Progenitor cell of endocrine pancreas (in vitro differentiated cells): ENCODE data around the gene NKAIN2. TPM values are rescaled to one million over a fixed set of nuclear protein-coding genes. Genes with fewer than 3 reads are reported as not detected.

ENCODE experiments used
- DNase-seq: peaks from one replicate; pipeline ENCODE4 v3.0.0; 2021; ENCODE audit warnings: low spot score; ENCODE audit not compliant: unreplicated experiment
- H3K27ac Mint-ChIP-seq: 2 replicates; pipeline ENCODE4 v1.8.0; 2021; ENCODE audit warnings: mild to moderate bottlenecking, moderate library complexity, mixed read lengths
- H3K27me3 Mint-ChIP-seq: 2 replicates; pipeline ENCODE4 v1.8.0; 2021; ENCODE audit warnings: mixed read lengths
- H3K36me3 Mint-ChIP-seq: 2 replicates; pipeline ENCODE4 v1.8.0; 2022; ENCODE audit warnings: mixed read lengths; ENCODE audit not compliant: insufficient read depth
- H3K4me1 Mint-ChIP-seq: 2 replicates; pipeline ENCODE4 v1.8.0; 2021; ENCODE audit warnings: low read depth, mixed read lengths
- H3K4me3 Mint-ChIP-seq: 2 replicates; pipeline ENCODE4 v1.8.0; 2021; ENCODE audit warnings: low read depth, mild to moderate bottlenecking, moderate library complexity, mixed read lengths
- H3K9me3 Mint-ChIP-seq: 2 replicates; pipeline ENCODE4 v1.8.0; 2021; ENCODE audit warnings: low read depth, mixed read lengths
- total RNA-seq: library from RNA; stranded (reverse); gene quantifications from 2 replicates; pipeline ENCODE4 v1.2.1, GENCODE V29; 2021
- TF ChIP-seq, protein P1 (sequence below): fragments of 200-600 bp; sonication (generic); IDR thresholded peaks from one replicate; pipeline ENCODE4 v1.5.0; 2021; ENCODE audit warnings: antibody characterized with exemption, mild to moderate bottlenecking; ENCODE audit not compliant: unreplicated experiment

Gene NKAIN2
- total RNA-seq, 1 donor from 2014 or later = 2.5 TPM

DNA sequence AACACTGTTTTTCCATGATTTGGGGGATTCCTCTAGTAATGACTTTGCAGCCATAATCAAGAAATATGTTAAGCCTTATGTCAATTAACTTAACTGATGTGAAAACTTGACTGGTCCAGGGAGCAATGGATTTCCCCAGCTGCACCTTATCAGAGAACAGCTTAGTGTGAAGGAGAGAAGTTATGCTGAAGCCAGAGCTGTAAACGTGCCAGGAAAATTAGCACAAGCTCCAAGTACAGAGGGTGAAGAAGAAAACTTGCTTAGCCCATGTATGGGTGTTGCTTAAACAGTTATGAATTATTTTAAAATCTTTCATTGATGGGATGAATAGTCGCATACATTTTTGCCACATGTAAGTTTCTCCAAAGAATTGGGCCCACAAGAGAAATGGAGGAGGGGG lies 943.7 kb downstream of the NKAIN2 start:
- no peak overlapping the region for H3K4me3 Mint-ChIP-seq
- H3K36me3 Mint-ChIP-seq = no peaks in the 10 kb centered on the region
- DNase-seq = no peak
- H3K4me1 Mint-ChIP-seq = peaks cover 23% of the 10 kb centered on the region
- H3K27me3 Mint-ChIP-seq = no peaks in the 10 kb centered on the region
- TF ChIP-seq, protein P1, sequence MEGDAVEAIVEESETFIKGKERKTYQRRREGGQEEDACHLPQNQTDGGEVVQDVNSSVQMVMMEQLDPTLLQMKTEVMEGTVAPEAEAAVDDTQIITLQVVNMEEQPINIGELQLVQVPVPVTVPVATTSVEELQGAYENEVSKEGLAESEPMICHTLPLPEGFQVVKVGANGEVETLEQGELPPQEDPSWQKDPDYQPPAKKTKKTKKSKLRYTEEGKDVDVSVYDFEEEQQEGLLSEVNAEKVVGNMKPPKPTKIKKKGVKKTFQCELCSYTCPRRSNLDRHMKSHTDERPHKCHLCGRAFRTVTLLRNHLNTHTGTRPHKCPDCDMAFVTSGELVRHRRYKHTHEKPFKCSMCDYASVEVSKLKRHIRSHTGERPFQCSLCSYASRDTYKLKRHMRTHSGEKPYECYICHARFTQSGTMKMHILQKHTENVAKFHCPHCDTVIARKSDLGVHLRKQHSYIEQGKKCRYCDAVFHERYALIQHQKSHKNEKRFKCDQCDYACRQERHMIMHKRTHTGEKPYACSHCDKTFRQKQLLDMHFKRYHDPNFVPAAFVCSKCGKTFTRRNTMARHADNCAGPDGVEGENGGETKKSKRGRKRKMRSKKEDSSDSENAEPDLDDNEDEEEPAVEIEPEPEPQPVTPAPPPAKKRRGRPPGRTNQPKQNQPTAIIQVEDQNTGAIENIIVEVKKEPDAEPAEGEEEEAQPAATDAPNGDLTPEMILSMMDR = no peak
- H3K27ac Mint-ChIP-seq = peak overlapping the region; percentile 22
- H3K9me3 Mint-ChIP-seq = no peaks in the 10 kb centered on the region

DNA sequence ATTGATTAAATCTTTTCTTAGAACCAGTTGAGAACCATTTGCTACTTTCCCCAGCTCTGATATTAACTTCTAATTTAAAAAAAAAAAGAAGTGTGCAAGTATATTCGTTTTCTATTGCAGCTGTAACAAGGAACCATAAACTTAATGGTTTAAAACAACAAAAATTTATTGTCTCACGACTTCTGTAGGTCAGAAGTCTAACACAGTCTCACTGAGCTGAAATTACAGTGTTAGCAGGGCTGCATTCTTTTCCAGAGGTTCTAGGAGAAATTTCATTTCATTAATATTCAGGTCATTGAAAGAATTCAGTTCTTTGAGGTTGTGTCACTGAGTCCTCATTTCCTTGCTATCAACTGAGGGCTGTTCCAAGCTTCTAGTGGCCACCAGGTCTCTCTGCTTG lies 945.1 kb downstream of the NKAIN2 start:
- Mint-ChIP-seq H3K4me1 (peaks cover 20% of the 10 kb centered on the region), H3K27ac (no peak overlapping the region), H3K36me3 (no peaks in the 10 kb centered on the region), H3K4me3 (no peak overlapping the region), H3K27me3 (no peaks in the 10 kb centered on the region), H3K9me3 (no peaks in the 10 kb centered on the region)
- TF ChIP-seq, protein P1 = no peak
- DNase-seq = no peak

DNA sequence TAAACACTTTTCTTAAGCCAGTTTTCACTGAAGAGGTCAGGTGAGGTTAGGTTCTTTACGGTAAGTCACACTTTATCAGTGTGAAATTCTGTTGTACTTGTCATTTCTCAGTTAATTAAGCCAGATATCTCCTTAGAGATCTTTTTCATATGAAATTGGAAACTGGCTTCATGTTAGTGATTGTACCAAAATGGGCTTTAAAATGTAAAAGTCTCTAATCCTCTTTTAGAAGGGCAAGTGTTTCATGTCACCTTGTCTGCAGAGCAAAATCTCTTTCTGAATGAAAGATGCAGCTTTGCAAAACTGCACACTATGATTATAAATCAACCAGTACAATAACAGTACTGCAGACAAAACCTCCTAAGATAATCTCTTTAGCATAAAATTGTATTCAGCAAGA lies 949.3 kb downstream of the NKAIN2 start:
- Mint-ChIP-seq H3K4me1 (peaks cover 11% of the 10 kb centered on the region), H3K27me3 (no peaks in the 10 kb centered on the region), H3K27ac (no peak overlapping the region), H3K9me3 (no peaks in the 10 kb centered on the region), H3K4me3 (no peak overlapping the region), H3K36me3 (no peaks in the 10 kb centered on the region)
- DNase-seq = no peak
- TF ChIP-seq, protein P1 = no peak

DNA sequence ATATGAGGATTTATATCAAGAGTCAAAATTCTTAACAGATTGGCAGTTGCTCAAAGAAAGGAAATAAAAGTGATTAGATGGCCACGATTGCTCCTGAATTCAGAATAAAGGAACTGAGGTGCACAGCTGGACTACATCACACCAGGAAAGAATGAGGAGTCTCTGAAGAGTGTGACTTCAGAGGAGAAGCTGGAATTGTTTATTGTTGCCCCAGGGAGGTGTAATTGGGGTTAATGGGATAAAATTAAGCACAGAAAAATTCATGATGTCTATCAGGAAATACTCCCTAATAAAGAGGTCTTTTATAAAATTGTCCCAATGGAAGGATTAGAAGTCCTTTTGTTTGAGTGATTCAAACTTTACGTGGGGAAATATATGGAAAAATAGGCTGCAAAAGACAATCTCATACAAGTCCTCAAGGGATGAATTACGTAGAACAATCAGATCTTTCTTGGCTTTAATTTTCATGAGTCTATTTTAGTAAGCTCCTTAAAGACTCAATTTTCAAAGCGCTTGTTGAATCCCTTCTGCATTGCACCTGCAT lies 950.0 kb downstream of the NKAIN2 start:
- Mint-ChIP-seq H3K9me3 (no peaks in the 10 kb centered on the region), H3K27ac (no peak overlapping the region), H3K4me3 (no peak overlapping the region), H3K36me3 (no peaks in the 10 kb centered on the region), H3K27me3 (no peaks in the 10 kb centered on the region), H3K4me1 (peaks cover 5% of the 10 kb centered on the region)
- TF ChIP-seq, protein P1 = no peak
- DNase-seq = no peak

DNA sequence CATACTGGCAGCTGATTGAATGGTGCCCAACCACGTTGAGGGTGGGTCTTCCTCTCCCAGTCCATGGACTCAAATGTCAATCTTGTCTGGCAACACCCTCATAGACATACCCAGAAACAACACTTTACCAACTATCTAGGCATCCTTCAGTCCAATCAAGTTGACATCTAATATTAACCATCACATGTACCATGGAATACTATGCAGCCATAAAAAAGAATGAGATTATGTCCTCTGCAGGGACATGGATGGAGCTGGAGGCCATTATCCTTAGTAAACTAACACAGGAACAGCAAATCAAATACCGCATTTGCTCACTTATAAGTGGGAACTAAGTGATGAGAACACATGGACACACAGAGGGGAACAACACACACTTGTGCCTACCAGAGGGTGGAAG lies 951.7 kb downstream of the NKAIN2 start:
- no peak overlapping the region for H3K27ac Mint-ChIP-seq
- H3K4me1 Mint-ChIP-seq = no peaks in the 10 kb centered on the region
- no peaks in the 10 kb centered on the region for H3K36me3 Mint-ChIP-seq
- H3K27me3 Mint-ChIP-seq = no peaks in the 10 kb centered on the region
- no peak for DNase-seq
- H3K4me3 Mint-ChIP-seq = no peak overlapping the region
- no peaks in the 10 kb centered on the region for H3K9me3 Mint-ChIP-seq
- TF ChIP-seq, protein P1 = no peak
